KMS-11 (cell line): Measurements from ENCODE around the gene EPX.

Source experiments
- H2AFZ ChIP-seq: fragments of 200-600 bp; sonication (generic); 2 replicates; pipeline ENCODE4 v1.6.1; 2016; ENCODE audit warnings: antibody characterized with exemption, mixed run types, low read depth
- H3K27ac ChIP-seq: fragments of 200-600 bp; sonication (generic); 2 replicates; pipeline ENCODE4 v1.6.1; 2016; ENCODE audit warnings: mild to moderate bottlenecking, mixed run types
- H3K27me3 ChIP-seq: fragments of 200-600 bp; sonication (generic); 2 replicates; pipeline ENCODE4 v1.6.1; 2017; ENCODE audit warnings: mild to moderate bottlenecking, low read depth, mixed run types, moderate library complexity; ENCODE audit not compliant: insufficient read depth
- H3K36me3 ChIP-seq: fragments of 200-600 bp; sonication (generic); 2 replicates; pipeline ENCODE4 v1.6.1; 2017; ENCODE audit warnings: mild to moderate bottlenecking, mixed run types; ENCODE audit not compliant: insufficient read depth
- H3K4me1 ChIP-seq: fragments of 200-600 bp; sonication (generic); 2 replicates; pipeline ENCODE4 v1.6.1; 2016; ENCODE audit warnings: mild to moderate bottlenecking, low read depth, mixed run types; ENCODE audit not compliant: poor library complexity, severe bottlenecking
- H3K4me2 ChIP-seq: fragments of 200-600 bp; sonication (generic); 2 replicates; pipeline ENCODE4 v1.7.0; 2016; ENCODE audit warnings: mild to moderate bottlenecking, mixed run types
- H3K4me3 ChIP-seq: fragments of 200-600 bp; sonication (generic); IDR thresholded peaks from 2 replicates; pipeline ENCODE4 v1.6.1; 2017; ENCODE audit warnings: low read depth, low read length, mixed read lengths; ENCODE audit not compliant: insufficient read depth
- H3K79me2 ChIP-seq: fragments of 200-600 bp; sonication (generic); 2 replicates; pipeline ENCODE4 v1.6.1; 2016; ENCODE audit warnings: low read depth, mixed run types; ENCODE audit not compliant: insufficient read depth
- H3K9ac ChIP-seq: fragments of 200-600 bp; sonication (generic); 2 replicates; pipeline ENCODE4 v1.6.1; 2016; ENCODE audit warnings: mild to moderate bottlenecking, mixed run types
- H4K20me1 ChIP-seq: fragments of 200-600 bp; sonication (generic); 2 replicates; pipeline ENCODE4 v1.6.1; 2016; ENCODE audit warnings: mild to moderate bottlenecking, mixed run types; ENCODE audit not compliant: insufficient read depth
- TF ChIP-seq, protein P1 (sequence below): fragments of 200-600 bp; sonication (generic); conservative IDR thresholded peaks from 2 replicates; pipeline ENCODE4 v1.6.1; 2017; ENCODE audit warnings: low read depth, mild to moderate bottlenecking, antibody characterized with exemption, low read length, moderate library complexity, mixed read lengths

Gene EPX

DNA sequence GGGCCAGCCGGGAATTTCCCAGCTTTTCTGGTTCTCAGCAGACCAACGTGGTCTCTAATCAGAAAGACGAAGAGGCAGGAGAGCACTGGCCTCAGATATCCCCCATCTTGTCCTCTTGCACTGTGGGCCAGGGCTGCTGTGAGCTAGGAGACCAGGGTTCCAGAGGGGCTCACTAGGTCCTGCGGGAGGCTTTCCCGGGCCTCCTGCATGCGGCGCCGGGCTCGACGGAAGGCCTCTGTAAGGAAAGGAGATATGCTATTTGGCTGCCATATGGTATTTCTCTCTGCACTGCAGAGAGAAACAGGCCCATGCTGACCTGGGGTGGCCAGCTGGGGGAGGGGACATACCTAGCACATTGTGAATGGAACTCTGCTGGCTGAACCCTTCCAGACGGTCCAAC lies 13.4 kb downstream of the EPX start:
- H3K79me2 ChIP-seq: no peaks in the 10 kb centered on the region
- TF ChIP-seq, protein P1, sequence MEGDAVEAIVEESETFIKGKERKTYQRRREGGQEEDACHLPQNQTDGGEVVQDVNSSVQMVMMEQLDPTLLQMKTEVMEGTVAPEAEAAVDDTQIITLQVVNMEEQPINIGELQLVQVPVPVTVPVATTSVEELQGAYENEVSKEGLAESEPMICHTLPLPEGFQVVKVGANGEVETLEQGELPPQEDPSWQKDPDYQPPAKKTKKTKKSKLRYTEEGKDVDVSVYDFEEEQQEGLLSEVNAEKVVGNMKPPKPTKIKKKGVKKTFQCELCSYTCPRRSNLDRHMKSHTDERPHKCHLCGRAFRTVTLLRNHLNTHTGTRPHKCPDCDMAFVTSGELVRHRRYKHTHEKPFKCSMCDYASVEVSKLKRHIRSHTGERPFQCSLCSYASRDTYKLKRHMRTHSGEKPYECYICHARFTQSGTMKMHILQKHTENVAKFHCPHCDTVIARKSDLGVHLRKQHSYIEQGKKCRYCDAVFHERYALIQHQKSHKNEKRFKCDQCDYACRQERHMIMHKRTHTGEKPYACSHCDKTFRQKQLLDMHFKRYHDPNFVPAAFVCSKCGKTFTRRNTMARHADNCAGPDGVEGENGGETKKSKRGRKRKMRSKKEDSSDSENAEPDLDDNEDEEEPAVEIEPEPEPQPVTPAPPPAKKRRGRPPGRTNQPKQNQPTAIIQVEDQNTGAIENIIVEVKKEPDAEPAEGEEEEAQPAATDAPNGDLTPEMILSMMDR: no peak

DNA sequence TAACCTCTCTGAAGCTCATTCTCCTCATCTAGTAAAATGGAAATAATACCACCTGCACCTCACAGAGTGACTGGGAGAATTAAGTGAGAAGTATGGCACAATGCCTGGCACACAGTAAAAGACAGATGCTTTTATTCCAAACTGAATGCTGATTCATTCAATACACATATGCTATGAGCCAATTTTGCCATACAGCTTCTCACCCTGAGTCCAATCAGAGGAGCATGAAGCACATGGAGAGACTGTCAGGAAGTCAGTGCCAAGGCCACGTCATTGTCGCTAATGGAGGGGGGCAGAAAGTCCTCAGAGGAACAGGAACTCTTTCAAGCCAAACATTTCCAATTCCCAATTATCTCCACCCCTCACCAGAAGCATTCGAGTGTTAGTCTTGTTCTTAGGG lies 14.9 kb downstream of the EPX start:
- H3K4me2 ChIP-seq: no peak overlapping the region
- TF ChIP-seq, protein P1: no peak
- H3K4me1 ChIP-seq: no peaks in the 10 kb centered on the region
- no peak overlapping the region for H3K27ac ChIP-seq
- no peak overlapping the region for H3K9ac ChIP-seq
- no peak overlapping the region for H3K4me3 ChIP-seq
- no peaks in the 10 kb centered on the region for H4K20me1 ChIP-seq
- no peaks in the 10 kb centered on the region for H3K79me2 ChIP-seq
- no peaks in the 10 kb centered on the region for H3K36me3 ChIP-seq
- no peak overlapping the region for H2AFZ ChIP-seq
- H3K27me3 ChIP-seq: no peaks in the 10 kb centered on the region

More for the DNA sequence above, 13.4 kb downstream of the EPX start:
- Histone ChIP-seq H3K27ac (no peak overlapping the region), H3K4me1 (no peaks in the 10 kb centered on the region), H2AFZ (no peak overlapping the region), H3K36me3 (no peaks in the 10 kb centered on the region), H3K9ac (no peak overlapping the region), H4K20me1 (no peaks in the 10 kb centered on the region), H3K4me2 (no peak overlapping the region), H3K4me3 (no peak overlapping the region), H3K27me3 (no peaks in the 10 kb centered on the region)

DNA sequence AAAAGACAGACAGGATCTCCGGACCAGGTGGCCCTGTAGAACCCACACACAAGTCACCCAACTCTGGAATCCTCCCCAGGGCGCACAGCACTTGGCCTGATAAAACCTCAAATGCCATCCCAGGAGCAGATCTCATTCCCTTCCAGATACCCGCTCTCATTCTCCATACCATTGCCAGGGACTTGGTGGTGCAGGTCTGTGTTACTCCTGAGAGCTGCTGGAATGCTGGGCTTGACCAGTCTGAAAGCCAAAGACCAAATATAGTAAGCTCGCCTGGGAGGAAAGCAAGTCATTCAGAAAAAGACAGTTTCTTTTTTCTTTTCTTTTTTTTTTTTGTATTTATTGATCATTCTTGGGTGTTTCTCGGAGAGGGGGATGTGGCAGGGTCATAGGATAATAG lies 15.8 kb downstream of the EPX start:
- Histone ChIP-seq H3K36me3 (no peaks in the 10 kb centered on the region), H3K27ac (no peak overlapping the region)
- TF ChIP-seq, protein P1: no peak

DNA sequence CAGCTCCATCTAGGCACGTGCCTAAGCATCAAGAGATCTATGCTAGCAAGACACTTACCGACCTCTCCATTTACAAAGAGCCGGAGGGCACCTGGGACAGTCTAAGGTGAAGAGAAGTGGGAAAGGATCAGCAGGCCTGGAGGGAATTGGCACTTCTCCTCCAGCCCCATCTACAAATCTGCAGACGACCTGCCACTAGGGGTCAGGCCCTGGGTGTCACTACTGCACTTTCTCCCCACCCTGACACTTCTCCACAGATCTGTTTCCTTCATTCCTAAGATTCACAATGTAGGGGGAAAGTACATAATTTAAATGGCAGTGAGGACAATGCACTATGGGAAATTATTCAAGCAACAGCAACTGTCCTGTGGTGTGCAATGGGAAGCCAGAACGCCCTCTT lies 18.4 kb downstream of the EPX start:
- Histone ChIP-seq H4K20me1 (no peaks in the 10 kb centered on the region), H3K36me3 (no peaks in the 10 kb centered on the region), H3K27ac (no peak overlapping the region), H3K4me3 (no peak overlapping the region), H3K4me1 (no peaks in the 10 kb centered on the region), H3K27me3 (no peaks in the 10 kb centered on the region), H2AFZ (no peak overlapping the region), H3K4me2 (no peak overlapping the region), H3K79me2 (no peaks in the 10 kb centered on the region), H3K9ac (no peak overlapping the region)
- TF ChIP-seq, protein P1: peak; percentile 49

More for the DNA sequence above, 15.8 kb downstream of the EPX start:
- Histone ChIP-seq H2AFZ (no peak overlapping the region), H3K4me2 (no peak overlapping the region), H4K20me1 (no peaks in the 10 kb centered on the region), H3K9ac (no peak overlapping the region), H3K27me3 (no peaks in the 10 kb centered on the region), H3K79me2 (no peaks in the 10 kb centered on the region), H3K4me3 (no peak overlapping the region), H3K4me1 (no peaks in the 10 kb centered on the region)
